Adrenal gland (tissue), 12 donors: ENCODE data around the gene ORC5. TPM values are rescaled to one million over a fixed set of nuclear protein-coding genes. Genes with fewer than 3 reads are reported as not detected.

Experiments used
- DNase-seq, 7 donors: peaks; one replicate each; pipeline ENCODE4 v3.0.0-alpha.2; 2019 to 2020
- H3K27ac ChIP-seq, 5 donors: fragments of 200-600 bp; sonication (generic) in 4 of 5; 1 replicate in 3 of 5; 2 replicates in 2 of 5; pipeline versions ENCODE4 v1.5.1 to v1.8.0; 2016 to 2020; ENCODE audit warnings: mild to moderate bottlenecking in 1 of 5
- H3K27me3 ChIP-seq: fragments of 200-600 bp; 2 replicates; pipeline ENCODE4 v1.8.0; 2021
- H3K36me3 ChIP-seq, 2 donors: fragments of 200-600 bp; replicated peaks in 1 of 2; 1 replicate in 1 of 2; 2 replicates in 1 of 2; pipeline versions ENCODE4 v1.5.1 to v1.8.0; 2018 to 2022
- H3K4me1 ChIP-seq, 2 donors: fragments of 200-600 bp; replicated peaks in 1 of 2; 1 replicate in 1 of 2; 2 replicates in 1 of 2; pipeline versions ENCODE4 v1.5.1 to v1.8.0; 2018 to 2021
- H3K4me3 ChIP-seq, 4 donors: fragments of 200-600 bp; sonication (generic) in 3 of 4; one replicate each; pipeline ENCODE4 v1.5.1; 2016 to 2018
- H3K9me3 ChIP-seq, 3 donors: fragments of 200-600 bp; sonication (generic) in 1 of 3; replicated peaks in 1 of 3; 1 replicate in 2 of 3; 2 replicates in 1 of 3; pipeline versions ENCODE4 v1.5.1 to v1.8.0; 2016 to 2021
- CTCF ChIP-seq, 6 experiments: fragments of 450-650 bp in 4 of 6; fragments of 200-600 bp in 2 of 6; sonication (generic) in 1 of 6; IDR thresholded peaks; 1 replicate in 5 of 6; 2 replicates in 1 of 6; pipeline versions ENCODE4 v1.5.1 to v1.8.0; 2016 to 2021; ENCODE audit warnings: antibody characterized with exemption in 6 of 6, mild to moderate bottlenecking in 2 of 6, moderate library complexity in 1 of 6
- POLR2A ChIP-seq, 2 donors: fragments of 450-650 bp; IDR thresholded peaks; one replicate each; pipeline ENCODE4 v1.6.1; 2017; ENCODE audit warnings: antibody characterized with exemption in 2 of 2, mild to moderate bottlenecking in 2 of 2, moderate library complexity in 1 of 2
- WGBS, 4 donors: extraction: QIAGEN DNeasy Blood & Tissue Kit in 2 of 4; methylation state at CpG; one replicate each; pipeline versions ENCODE4 v1.1.5 to v1.1.7; 2013 to 2017; 5-methylcytosine and 5-hydroxymethylcytosine counted together
- intact Hi-C, 2 donors: fragments of 100-400 bp; cut with DNase I; formaldehyde crosslinking; loops; one replicate each; pipeline versions ENCODE4 v1.14.1 to v1.15.0; 2022 to 2023
- polyA plus RNA-seq, 3 donors: library from polyadenylated mRNA; stranded (reverse); fragments of 200-250 nt in 2 of 3; fragments of 350-450 nt in 1 of 3; fragmentation: Illumina TruSeq in 1 of 3; extraction: RNeasy Lipid Tissue Mini Kit (QIAGEN cat#74804) in 1 of 3; gene quantifications; one replicate each; pipeline ENCODE4 v1.2.3, GENCODE V29; 2013 to 2014
- total RNA-seq, 9 donors: library from RNA; depleted of rRNA in 4 of 9; stranded (reverse); fragments of >200 nt in 4 of 9; fragments of 120-200 nt in 1 of 9; fragmentation: NEBNext Ultra II Directional in 1 of 9; extraction: Animal tissue kit (Norgen Biotek cat#: 25700) in 1 of 9; gene quantifications; one replicate each; pipeline versions ENCODE4 v1.1.0 to v1.2.4, GENCODE V29; 2013 to 2023
- donor health status: healthy with polysubstance abuse.
- donor health status: Bipolar disorder and iron deficiency.
- donor health status: DM: yes; HTN: yes; CAD: no.
- donor health status: DM: no; HTN: no; CAD: no.
- donor health status: DM: no; HTN: no; CAD: no.
- donor health status: DM: yes; HTN: yes; CAD: no.

ORC5 gene
- total and polyA plus RNA-seq, 12 donors: 4.5 to 97.7 (median 18.6) TPM

- 65 to 79% (median 68%) methylated on average over 4 of the region's 4 CpGs for WGBS, 4 donors
Measured at GRCh38 chr7:104153287-104153686, 54.5 kb downstream of the ORC5 start.

DNA sequence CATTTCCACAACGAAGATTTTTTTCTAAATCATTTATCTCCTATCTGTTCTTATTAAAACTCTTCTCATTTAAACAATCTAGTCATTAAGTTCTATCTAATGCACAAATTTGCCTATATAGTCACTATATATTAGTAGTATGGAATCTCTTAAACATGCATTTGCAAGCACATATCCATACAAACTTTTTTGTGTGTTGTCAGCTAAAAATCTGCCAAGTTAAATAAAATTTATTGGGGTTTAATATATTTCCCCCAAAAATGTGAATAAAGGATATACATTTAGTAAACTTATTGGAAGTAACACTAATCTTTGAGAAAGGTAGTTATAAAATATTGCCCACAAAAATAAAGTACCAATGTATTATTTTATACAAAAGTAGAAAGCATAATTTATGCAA lies 55.3 kb downstream of the ORC5 start:
- no peaks in the 10 kb centered on the region for H3K4me1 ChIP-seq
- no peaks in the 10 kb centered on the region for H3K9me3 ChIP-seq
- H3K27me3 ChIP-seq: no peaks in the 10 kb centered on the region
- intact Hi-C loops: no loop called here
- TF ChIP-seq CTCF (IDR thresholded peaks at IDR 0.05): no peak
- no peak for TF ChIP-seq POLR2A (IDR thresholded peaks at IDR 0.05)
- no peak for DNase-seq
- H3K4me3 ChIP-seq: no peak overlapping the region
- H3K27ac ChIP-seq: no peak overlapping the region
- H3K36me3 ChIP-seq: no peaks in the 10 kb centered on the region
- WGBS, 4 donors: 94 to 100% (median 95%) methylated on average over 1 of the region's 1 CpG

More at GRCh38 chr7:104153287-104153686, 54.5 kb downstream of the ORC5 start:
- no peak for DNase-seq
- Histone ChIP-seq H3K27me3 (no peaks in the 10 kb centered on the region), H3K4me3 (no peak overlapping the region), H3K9me3 (no peaks in the 10 kb centered on the region), H3K36me3 (no peaks in the 10 kb centered on the region), H3K27ac (no peak overlapping the region), H3K4me1 (no peaks in the 10 kb centered on the region)
- no peak for TF ChIP-seq POLR2A (IDR thresholded peaks at IDR 0.05)
- no peak for TF ChIP-seq CTCF (IDR thresholded peaks at IDR 0.05)
- intact Hi-C loops: no loop called here

DNA sequence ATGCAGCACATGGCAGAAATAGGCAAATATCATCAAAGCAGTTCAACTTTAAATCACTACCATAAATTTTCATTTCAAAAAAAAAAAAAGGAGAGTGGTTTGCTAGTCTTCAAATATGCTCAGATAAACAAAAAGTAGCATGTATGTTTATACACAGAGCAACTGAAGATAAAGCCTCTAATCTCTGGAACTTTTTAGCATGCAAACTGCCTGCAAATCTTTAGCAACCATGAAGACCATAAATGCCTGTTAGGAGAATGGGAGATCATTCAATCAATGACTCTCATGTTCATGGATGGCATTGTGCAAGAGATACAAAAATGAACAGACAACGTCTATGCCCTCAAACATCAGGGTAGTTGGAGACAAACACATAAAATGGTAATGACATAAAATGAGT lies 57.3 kb downstream of the ORC5 start:
- DNase-seq: no peak
- TF ChIP-seq CTCF (IDR thresholded peaks at IDR 0.05) (no peak), POLR2A (IDR thresholded peaks at IDR 0.05) (no peak)
- Histone ChIP-seq H3K27ac (no peak overlapping the region), H3K27me3 (no peaks in the 10 kb centered on the region), H3K4me3 (no peak overlapping the region), H3K9me3 (no peaks in the 10 kb centered on the region), H3K4me1 (no peaks in the 10 kb centered on the region), H3K36me3 (no peaks in the 10 kb centered on the region)
- WGBS, 4 donors: 84 to 93% (median 89%) methylated on average over 1 of the region's 1 CpG
- intact Hi-C loops: no loop called here

GRCh38 chr7:104149822-104150221 lies 58.0 kb downstream of the ORC5 start:
- H3K9me3 ChIP-seq: no peaks in the 10 kb centered on the region
- no peaks in the 10 kb centered on the region for H3K4me1 ChIP-seq
- H3K36me3 ChIP-seq: no peaks in the 10 kb centered on the region
- no peak for DNase-seq
- H3K27ac ChIP-seq: no peak overlapping the region
- H3K4me3 ChIP-seq: no peak overlapping the region
- WGBS, 4 donors: 87 to 93% (median 91%) methylated on average over 2 of the region's 2 CpGs
- TF ChIP-seq POLR2A (IDR thresholded peaks at IDR 0.05): no peak
- TF ChIP-seq CTCF (IDR thresholded peaks at IDR 0.05): no peak
- intact Hi-C loops: no loop called here
- H3K27me3 ChIP-seq: no peaks in the 10 kb centered on the region
